ENCODE data around the gene EDN1.

The EDN1 gene

GRCh38 chr6:12289933-12290820 is at the start of gene EDN1:
Gene EDN1 (plus strand): TSS chr6:12290361. CDS start chr6:12290630, 269 bp downstream.
- peak; percentile 88 for DNase-seq (ENCODE audit: low spot score)

GRCh38 chr6:12241493-12242175 is 48.5 kb upstream of the EDN1 start:
- no peak for DNase-seq (ENCODE audit: low spot score)

- no peak for DNase-seq (ENCODE audit: low spot score)
Measured at GRCh38 chr6:12243169-12243568, 47.0 kb upstream of the EDN1 start.

GRCh38 chr6:12245360-12245759 is 44.8 kb upstream of the EDN1 start:
- no peak for DNase-seq (ENCODE audit: low spot score)

- no peak for DNase-seq (ENCODE audit: low spot score)
Measured at GRCh38 chr6:12245763-12246718, 44.1 kb upstream of the EDN1 start.

GRCh38 chr6:12246900-12247299 is 43.3 kb upstream of the EDN1 start:
- no peak for DNase-seq (ENCODE audit: low spot score)

- DNase-seq (ENCODE audit: low spot score): no peak
Measured at GRCh38 chr6:12249541-12250382, 40.4 kb upstream of the EDN1 start.

GRCh38 chr6:12250383-12250770 is 39.8 kb upstream of the EDN1 start:
- DNase-seq (ENCODE audit: low spot score): no peak

- DNase-seq (ENCODE audit: low spot score): no peak
Measured at GRCh38 chr6:12254210-12254609, 36.0 kb upstream of the EDN1 start.

GRCh38 chr6:12258191-12258590 is 32.0 kb upstream of the EDN1 start:
- DNase-seq (ENCODE audit: low spot score): no peak

GRCh38 chr6:12258591-12259075 is 31.5 kb upstream of the EDN1 start:
- DNase-seq (ENCODE audit: low spot score): no peak

GRCh38 chr6:12260458-12261093 is 29.6 kb upstream of the EDN1 start:
- DNase-seq (ENCODE audit: low spot score): no peak

GRCh38 chr6:12261502-12261901 is 28.7 kb upstream of the EDN1 start:
- DNase-seq (ENCODE audit: low spot score): no peak

- DNase-seq (ENCODE audit: low spot score): no peak
Measured at GRCh38 chr6:12262236-12263061, 27.7 kb upstream of the EDN1 start.

- DNase-seq (ENCODE audit: low spot score): no peak
Measured at GRCh38 chr6:12263403-12263802, 26.8 kb upstream of the EDN1 start.

- DNase-seq (ENCODE audit: low spot score): no peak
Measured at GRCh38 chr6:12264671-12265070, 25.5 kb upstream of the EDN1 start.

- DNase-seq (ENCODE audit: low spot score): no peak
Measured at GRCh38 chr6:12265296-12265695, 24.9 kb upstream of the EDN1 start.

GRCh38 chr6:12265791-12266190 is 24.4 kb upstream of the EDN1 start:
- no peak for DNase-seq (ENCODE audit: low spot score)

- DNase-seq (ENCODE audit: low spot score): no peak
Measured at GRCh38 chr6:12266571-12266970, 23.6 kb upstream of the EDN1 start.

- DNase-seq (ENCODE audit: low spot score): no peak
Measured at GRCh38 chr6:12269110-12269509, 21.1 kb upstream of the EDN1 start.
